Neuronal stem cell (in vitro differentiated cells): ENCODE results near the gene PRDM15.
A peak's percentile ranks its signal among the peaks of the same experiment; 100 is the strongest.

Experiments used
- DNase-seq: peaks from one replicate; pipeline ENCODE4 v3.0.0-alpha.2; 2013; ENCODE audit warnings: low spot score
- H2AFZ ChIP-seq: one replicate; pipeline ENCODE4 v1.6.1; 2013; ENCODE audit warnings: mild to moderate bottlenecking, low read length, inconsistent platforms
- H2AK5ac ChIP-seq: 2 replicates; pipeline ENCODE4 v1.6.1; 2013; ENCODE audit warnings: low read depth, mild to moderate bottlenecking, inconsistent platforms, low read length, moderate library complexity, mixed read lengths
- H2BK120ac ChIP-seq: 2 replicates; pipeline ENCODE4 v1.6.1; 2013; ENCODE audit warnings: low read depth, mild to moderate bottlenecking, inconsistent platforms, low read length, moderate library complexity, mixed read lengths
- H2BK12ac ChIP-seq: one replicate; pipeline ENCODE4 v1.6.1; 2013; ENCODE audit warnings: low read length, inconsistent platforms
- H2BK15ac ChIP-seq: 2 replicates; pipeline ENCODE4 v1.6.1; 2013; ENCODE audit warnings: mild to moderate bottlenecking, low read length, inconsistent platforms, mixed read lengths
- H2BK5ac ChIP-seq: one replicate; pipeline ENCODE4 v1.6.1; 2013; ENCODE audit warnings: inconsistent platforms, mild to moderate bottlenecking, low read length, moderate library complexity
- H3K14ac ChIP-seq: one replicate; pipeline ENCODE4 v1.6.1; 2013; ENCODE audit warnings: low read length, inconsistent platforms
- H3K18ac ChIP-seq: 2 replicates; pipeline ENCODE4 v1.6.1; 2013; ENCODE audit warnings: low read length, inconsistent platforms
- H3K23ac ChIP-seq: 2 replicates; pipeline ENCODE4 v1.6.1; 2013; ENCODE audit warnings: low read depth, mild to moderate bottlenecking, mixed read lengths, low read length, inconsistent platforms; ENCODE audit not compliant: poor library complexity
- H3K27ac ChIP-seq: replicated peaks from 3 replicates; pipeline ENCODE4 v1.5.1; 2013; ENCODE audit warnings: low read length, inconsistent platforms
- H3K27me3 ChIP-seq, 3 experiments: 2 replicates each; pipeline ENCODE4 v1.6.1; 2013; ENCODE audit warnings: low read length in 3 of 3, mild to moderate bottlenecking in 2 of 3, inconsistent platforms in 1 of 3, low read depth in 1 of 3, mixed read lengths in 1 of 3, moderate library complexity in 1 of 3; ENCODE audit not compliant: control insufficient read depth in 3 of 3, insufficient read depth in 3 of 3
- H3K36me3 ChIP-seq, 2 donors: replicated peaks in 1 of 2; 2 replicates each; pipeline ENCODE4 v1.6.1; 2013; ENCODE audit warnings: low read length in 2 of 2; ENCODE audit not compliant: control insufficient read depth in 2 of 2, insufficient read depth in 2 of 2
- H3K4ac ChIP-seq: 2 replicates; pipeline ENCODE4 v1.6.1; 2013; ENCODE audit warnings: inconsistent platforms, mild to moderate bottlenecking, low read length, moderate library complexity
- H3K4me1 ChIP-seq, 2 donors: 1 replicate in 1 of 2; 2 replicates in 1 of 2; pipeline ENCODE4 v1.6.1; 2013; ENCODE audit warnings: low read length in 2 of 2, low read depth in 1 of 2; ENCODE audit not compliant: control insufficient read depth in 2 of 2, insufficient read depth in 1 of 2
- H3K4me2 ChIP-seq: one replicate; pipeline ENCODE4 v1.6.1; 2013; ENCODE audit warnings: mild to moderate bottlenecking, low read length, inconsistent platforms; ENCODE audit not compliant: insufficient read depth, poor library complexity, severe bottlenecking
- H3K4me3 ChIP-seq, 2 donors: 2 replicates each; pipeline ENCODE4 v1.5.1; 2013; ENCODE audit warnings: low read length in 2 of 2, mild to moderate bottlenecking in 2 of 2, inconsistent platforms in 1 of 2, moderate library complexity in 1 of 2
- H3K79me1 ChIP-seq: one replicate; pipeline ENCODE4 v1.6.1; 2013; ENCODE audit warnings: low read depth, mild to moderate bottlenecking, inconsistent platforms, low read length, moderate library complexity
- H3K9ac ChIP-seq: one replicate; pipeline ENCODE4 v1.6.1; 2013; ENCODE audit warnings: mild to moderate bottlenecking, low read depth, low read length, inconsistent platforms; ENCODE audit not compliant: poor library complexity
- H3K9me3 ChIP-seq, 2 donors: replicated peaks in 1 of 2; 2 replicates each; pipeline versions ENCODE3 to v1.6.1; 2013; ENCODE audit warnings: low read length in 2 of 2, mild to moderate bottlenecking in 2 of 2, inconsistent platforms in 1 of 2, low read depth in 1 of 2, mixed read lengths in 1 of 2, moderate library complexity in 1 of 2; ENCODE audit not compliant: control insufficient read depth in 2 of 2, insufficient read depth in 1 of 2
- H4K8ac ChIP-seq: one replicate; pipeline ENCODE4 v1.6.1; 2013; ENCODE audit warnings: low read depth, mild to moderate bottlenecking, inconsistent platforms, low read length, moderate library complexity
- H4K91ac ChIP-seq: one replicate; pipeline ENCODE4 v1.6.1; 2013; ENCODE audit warnings: low read length, low read depth, mild to moderate bottlenecking, inconsistent platforms; ENCODE audit not compliant: poor library complexity
- WGBS, 2 donors: extraction: QIAGEN DNeasy Blood & Tissue Kit; methylation state at CpG; one replicate each; pipeline ENCODE4 v1.1.7; 2013; ENCODE audit warnings: missing lambda C conversion rate in 2 of 2, mixed read lengths in 1 of 2; ENCODE audit not compliant: insufficient read length in 2 of 2, insufficient replicate concordance in 1 of 2; ENCODE audit errors: extremely low coverage in 2 of 2; 5-methylcytosine and 5-hydroxymethylcytosine counted together

Gene PRDM15

GRCh38 chr21:41805643-41806042 is 73.5 kb downstream of the PRDM15 start:
- WGBS, 2 donors = no CpG with 5 or more reads among the region's 4 CpGs
- Histone ChIP-seq H3K36me3 (peaks cover 15 to 39% of the 10 kb centered on the region in 2 donors), H2BK12ac (no peak overlapping the region), H3K9me3 (peaks cover 0 to 4% of the 10 kb centered on the region in 2 donors), H3K79me1 (no peaks in the 10 kb centered on the region), H3K4me1 (no peaks in the 10 kb centered on the region), H3K27ac (no peak overlapping the region), H4K8ac (no peak overlapping the region), H3K23ac (no peak overlapping the region), H2AK5ac (no peak overlapping the region), H3K9ac (peak overlapping the region; percentile 53), H3K27me3 (no peaks in the 10 kb centered on the region), H4K91ac (no peak overlapping the region), H2BK15ac (no peak overlapping the region), H3K18ac (no peak overlapping the region), H2BK5ac (no peak overlapping the region), H3K14ac (no peak overlapping the region), H3K4me2 (no peak overlapping the region), H3K4me3 (peak overlapping the region in 1 of 2 donors; percentile 68), H2BK120ac (no peak overlapping the region), H2AFZ (no peak overlapping the region), H3K4ac (no peak overlapping the region)
- no peak for DNase-seq

DNA sequence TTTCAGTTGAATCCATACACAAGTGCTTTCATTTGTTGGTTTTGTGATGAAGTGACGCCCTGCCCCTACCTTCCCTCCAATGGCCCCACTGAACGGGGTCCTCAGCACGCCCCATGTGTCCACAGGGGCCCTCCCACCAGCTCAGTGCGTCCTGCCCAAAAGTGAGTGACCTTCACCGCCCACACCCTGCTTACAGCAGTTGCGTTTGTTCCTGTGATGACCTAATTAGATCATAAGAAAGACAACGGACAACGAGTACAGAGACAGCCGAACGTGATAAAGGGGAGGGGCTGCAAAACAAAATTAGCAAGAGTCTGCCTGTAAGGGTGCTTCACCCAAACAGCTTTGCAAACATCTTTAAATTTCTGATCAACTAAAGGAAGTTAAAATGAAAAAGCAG is 74.1 kb downstream of the PRDM15 start:
- no peak overlapping the region for H2AFZ ChIP-seq
- H2BK5ac ChIP-seq = no peak overlapping the region
- H3K23ac ChIP-seq = no peak overlapping the region
- H3K27me3 ChIP-seq = no peaks in the 10 kb centered on the region
- H3K9me3 ChIP-seq = peaks cover 0 to 4% of the 10 kb centered on the region in 2 donors
- no peak for DNase-seq
- H3K4me1 ChIP-seq = no peaks in the 10 kb centered on the region
- no peak overlapping the region for H3K18ac ChIP-seq
- no CpG with 5 or more reads among the region's 10 CpGs for WGBS, 2 donors
- H2BK15ac ChIP-seq = no peak overlapping the region
- no peak overlapping the region for H2BK12ac ChIP-seq
- no peak overlapping the region for H3K14ac ChIP-seq
- peaks cover 13 to 38% of the 10 kb centered on the region in 2 donors for H3K36me3 ChIP-seq
- H3K27ac ChIP-seq = no peak overlapping the region
- H4K8ac ChIP-seq = no peak overlapping the region
- no peak overlapping the region for H3K4ac ChIP-seq
- H2AK5ac ChIP-seq = no peak overlapping the region
- no peak overlapping the region for H4K91ac ChIP-seq
- no peaks in the 10 kb centered on the region for H3K79me1 ChIP-seq
- H3K9ac ChIP-seq = no peak overlapping the region
- peak overlapping the region in 1 of 2 donors; percentile 56 for H3K4me3 ChIP-seq
- H2BK120ac ChIP-seq = no peak overlapping the region
- H3K4me2 ChIP-seq = no peak overlapping the region

GRCh38 chr21:41804381-41804780 is 74.8 kb downstream of the PRDM15 start:
- WGBS, 2 donors = no CpG with 5 or more reads among the region's 10 CpGs
- no peak for DNase-seq
- Histone ChIP-seq H4K8ac (no peak overlapping the region), H3K27ac (no peak overlapping the region), H3K4me1 (peaks cover 0 to 2% of the 10 kb centered on the region in 2 donors), H3K27me3 (no peaks in the 10 kb centered on the region), H3K9me3 (peaks cover 0 to 4% of the 10 kb centered on the region in 2 donors), H2BK120ac (no peak overlapping the region), H2AK5ac (no peak overlapping the region), H4K91ac (no peak overlapping the region), H3K36me3 (peaks cover 13 to 38% of the 10 kb centered on the region in 2 donors), H3K4ac (no peak overlapping the region), H2AFZ (no peak overlapping the region), H3K23ac (no peak overlapping the region), H3K18ac (no peak overlapping the region), H3K4me2 (no peak overlapping the region), H3K14ac (no peak overlapping the region), H2BK15ac (no peak overlapping the region), H2BK5ac (no peak overlapping the region), H3K79me1 (no peaks in the 10 kb centered on the region), H3K9ac (no peak overlapping the region), H2BK12ac (no peak overlapping the region), H3K4me3 (no peak overlapping the region)

DNA sequence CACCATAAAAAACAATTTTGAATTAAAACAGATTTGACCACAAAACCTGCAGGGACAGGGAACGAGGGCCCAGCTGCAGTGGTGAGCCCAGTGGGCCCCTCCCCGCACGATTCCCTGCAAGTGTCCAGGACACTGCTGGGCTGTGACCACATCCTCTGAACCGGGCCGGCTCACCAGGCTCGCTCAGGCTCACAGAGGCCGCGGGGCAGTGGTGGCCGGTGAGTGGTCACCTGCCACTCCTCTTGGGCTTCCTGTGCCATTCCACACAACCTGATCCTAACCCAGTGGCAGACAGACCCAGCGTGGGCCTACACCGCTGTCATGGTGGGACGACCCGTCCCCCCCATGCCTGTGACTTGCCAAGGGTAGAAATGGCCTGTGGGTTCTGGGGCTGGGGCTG is 75.8 kb downstream of the PRDM15 start:
- peaks cover 0 to 4% of the 10 kb centered on the region in 2 donors for H3K9me3 ChIP-seq
- no peak overlapping the region for H3K27ac ChIP-seq
- no peak overlapping the region for H3K18ac ChIP-seq
- peaks cover 0 to 2% of the 10 kb centered on the region in 2 donors for H3K4me1 ChIP-seq
- peaks cover 14 to 38% of the 10 kb centered on the region in 2 donors for H3K36me3 ChIP-seq
- WGBS, 2 donors = no CpG with 5 or more reads among the region's 13 CpGs
- no peak overlapping the region for H3K14ac ChIP-seq
- H3K27me3 ChIP-seq = no peaks in the 10 kb centered on the region
- H4K8ac ChIP-seq = no peak overlapping the region
- no peak overlapping the region for H3K9ac ChIP-seq
- no peak overlapping the region for H2BK5ac ChIP-seq
- no peak for DNase-seq
- no peak overlapping the region for H3K4me2 ChIP-seq
- H3K79me1 ChIP-seq = no peaks in the 10 kb centered on the region
- H2BK15ac ChIP-seq = no peak overlapping the region
- H2AFZ ChIP-seq = no peak overlapping the region
- no peak overlapping the region for H2BK12ac ChIP-seq
- no peak overlapping the region for H3K4ac ChIP-seq
- H2AK5ac ChIP-seq = no peak overlapping the region
- no peak overlapping the region for H3K4me3 ChIP-seq
- H2BK120ac ChIP-seq = no peak overlapping the region
- H4K91ac ChIP-seq = no peak overlapping the region
- H3K23ac ChIP-seq = no peak overlapping the region
